AG10803 (cell line): ENCODE measurements around the gene CTNNA2.

Source experiments
- DNase-seq: peaks from one replicate; pipeline ENCODE4 v3.0.0; 2010; ENCODE audit warnings: low read depth
- H3K4me3 ChIP-seq: 2 replicates; pipeline ENCODE4 v1.5.1; 2011; ENCODE audit warnings: mild to moderate bottlenecking, low read length, control low read depth
- TF ChIP-seq, protein P1 (sequence below): conservative IDR thresholded peaks from 2 replicates; pipeline ENCODE4 v1.5.1; 2011; ENCODE audit warnings: mild to moderate bottlenecking, low read length, control low read depth, inconsistent platforms

CTNNA2 gene

DNA sequence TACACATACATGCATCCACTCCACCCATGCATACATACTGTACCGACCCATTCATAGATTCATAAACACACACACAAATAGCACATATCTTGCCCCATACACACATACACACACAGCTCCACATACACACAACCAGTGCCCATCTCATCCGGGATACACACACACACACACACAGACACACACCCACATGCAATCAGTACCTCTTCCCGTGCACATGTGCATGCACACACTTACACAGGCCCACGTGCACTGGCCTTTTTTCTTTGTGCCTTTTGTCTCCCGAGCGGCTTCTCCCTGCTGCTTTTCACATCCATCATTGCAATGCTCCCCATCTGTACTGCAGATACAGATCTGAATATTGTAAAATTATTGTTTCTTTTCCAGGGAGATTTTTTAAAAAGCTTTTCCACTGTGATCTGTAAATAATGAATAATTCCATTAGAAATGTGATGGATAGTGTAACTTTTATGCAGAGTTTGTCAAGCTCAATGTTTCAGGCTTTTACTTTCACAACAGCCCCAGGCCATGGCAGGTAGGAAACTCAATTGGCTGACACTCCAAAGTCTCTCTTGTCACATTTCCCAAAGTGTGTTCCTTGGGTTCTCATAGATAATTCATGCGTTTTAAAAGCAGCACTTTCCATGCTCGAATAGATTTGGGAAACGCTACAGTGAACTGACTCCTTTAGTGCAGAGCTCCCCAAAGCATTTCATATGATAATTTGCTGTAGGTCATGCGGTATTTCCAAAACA lies 393.5 kb downstream of the CTNNA2 start:
- DNase-seq: no peak
- TF ChIP-seq, protein P1, sequence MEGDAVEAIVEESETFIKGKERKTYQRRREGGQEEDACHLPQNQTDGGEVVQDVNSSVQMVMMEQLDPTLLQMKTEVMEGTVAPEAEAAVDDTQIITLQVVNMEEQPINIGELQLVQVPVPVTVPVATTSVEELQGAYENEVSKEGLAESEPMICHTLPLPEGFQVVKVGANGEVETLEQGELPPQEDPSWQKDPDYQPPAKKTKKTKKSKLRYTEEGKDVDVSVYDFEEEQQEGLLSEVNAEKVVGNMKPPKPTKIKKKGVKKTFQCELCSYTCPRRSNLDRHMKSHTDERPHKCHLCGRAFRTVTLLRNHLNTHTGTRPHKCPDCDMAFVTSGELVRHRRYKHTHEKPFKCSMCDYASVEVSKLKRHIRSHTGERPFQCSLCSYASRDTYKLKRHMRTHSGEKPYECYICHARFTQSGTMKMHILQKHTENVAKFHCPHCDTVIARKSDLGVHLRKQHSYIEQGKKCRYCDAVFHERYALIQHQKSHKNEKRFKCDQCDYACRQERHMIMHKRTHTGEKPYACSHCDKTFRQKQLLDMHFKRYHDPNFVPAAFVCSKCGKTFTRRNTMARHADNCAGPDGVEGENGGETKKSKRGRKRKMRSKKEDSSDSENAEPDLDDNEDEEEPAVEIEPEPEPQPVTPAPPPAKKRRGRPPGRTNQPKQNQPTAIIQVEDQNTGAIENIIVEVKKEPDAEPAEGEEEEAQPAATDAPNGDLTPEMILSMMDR: no peak
- no peak overlapping the region for H3K4me3 ChIP-seq

DNA sequence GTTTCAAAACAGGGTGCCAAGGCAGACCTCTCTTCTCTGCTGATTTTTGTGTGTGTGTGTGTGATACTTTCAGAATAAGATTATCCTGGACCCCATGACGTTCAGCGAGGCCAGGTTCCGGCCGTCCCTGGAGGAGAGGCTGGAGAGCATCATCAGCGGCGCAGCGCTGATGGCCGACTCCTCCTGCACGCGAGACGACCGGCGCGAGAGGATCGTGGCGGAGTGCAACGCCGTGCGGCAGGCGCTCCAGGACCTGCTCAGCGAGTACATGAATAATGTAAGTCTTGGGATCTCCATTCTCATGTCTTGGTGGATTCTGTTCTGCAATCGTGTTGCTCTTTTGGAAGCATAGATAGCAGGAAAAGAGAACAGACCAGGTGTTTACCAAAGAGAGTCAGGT lies 396.7 kb downstream of the CTNNA2 start:
- DNase-seq: no peak
- no peak overlapping the region for H3K4me3 ChIP-seq
- TF ChIP-seq, protein P1: no peak

DNA sequence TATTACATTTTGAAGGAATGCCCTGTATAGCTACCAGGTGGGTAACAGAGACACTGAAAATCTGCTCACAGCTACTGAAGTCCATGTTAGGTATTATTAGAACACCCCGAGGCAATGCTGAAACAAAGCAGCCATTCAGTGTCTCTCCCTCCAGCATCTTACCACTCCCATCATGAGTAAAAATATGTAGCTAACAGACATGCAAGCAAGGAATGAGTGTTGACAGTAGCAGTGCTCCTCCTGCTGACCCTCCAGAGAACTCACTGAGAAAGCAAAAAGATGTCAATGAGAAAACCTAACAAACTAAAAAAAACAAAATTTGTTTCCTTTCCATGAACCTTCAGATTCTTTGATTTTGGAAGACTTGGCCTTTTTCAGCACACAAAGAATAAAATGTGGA lies 397.8 kb downstream of the CTNNA2 start:
- TF ChIP-seq, protein P1: no peak
- DNase-seq: no peak
- no peak overlapping the region for H3K4me3 ChIP-seq

DNA sequence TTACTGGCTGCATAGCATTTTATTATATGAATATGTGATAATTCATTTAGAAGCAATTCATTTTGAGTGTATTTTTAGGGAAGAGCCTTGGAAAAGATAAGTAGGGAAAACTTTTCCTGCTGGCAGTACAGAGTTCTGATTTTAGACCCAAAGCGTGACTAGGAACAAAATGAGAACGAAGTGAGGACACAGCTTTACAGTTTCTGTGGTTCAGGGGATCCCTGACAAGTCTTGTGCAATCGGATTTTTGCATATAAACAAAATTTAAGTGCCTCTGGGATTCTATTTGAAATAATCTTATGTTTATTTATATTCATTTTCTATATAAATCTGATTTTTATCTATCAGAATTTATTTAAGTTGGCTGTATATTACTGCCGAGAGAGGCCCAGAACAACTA lies 402.6 kb downstream of the CTNNA2 start:
- TF ChIP-seq, protein P1: no peak
- no peak for DNase-seq
- no peak overlapping the region for H3K4me3 ChIP-seq

DNA sequence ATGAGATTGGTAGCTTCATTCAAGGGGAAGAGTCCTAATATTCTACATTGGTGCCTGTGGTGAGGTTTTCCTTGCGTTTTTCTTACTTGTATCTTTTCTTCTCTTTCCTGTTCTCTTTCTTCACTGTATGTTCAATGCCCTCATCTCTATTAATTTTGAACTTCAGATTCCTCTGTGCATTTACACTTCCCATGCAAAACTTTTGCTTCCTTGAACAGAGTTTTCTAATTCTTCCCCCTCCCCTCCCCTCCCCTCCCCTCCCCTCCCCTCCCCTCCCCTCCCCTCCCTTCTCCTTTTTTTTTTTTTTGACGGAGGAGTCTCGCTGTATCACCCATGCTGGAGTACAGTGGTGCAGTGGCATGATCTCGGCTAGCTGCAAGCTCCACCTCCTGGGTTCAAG lies 403.4 kb downstream of the CTNNA2 start:
- DNase-seq: no peak
- TF ChIP-seq, protein P1: no peak
- no peak overlapping the region for H3K4me3 ChIP-seq

DNA sequence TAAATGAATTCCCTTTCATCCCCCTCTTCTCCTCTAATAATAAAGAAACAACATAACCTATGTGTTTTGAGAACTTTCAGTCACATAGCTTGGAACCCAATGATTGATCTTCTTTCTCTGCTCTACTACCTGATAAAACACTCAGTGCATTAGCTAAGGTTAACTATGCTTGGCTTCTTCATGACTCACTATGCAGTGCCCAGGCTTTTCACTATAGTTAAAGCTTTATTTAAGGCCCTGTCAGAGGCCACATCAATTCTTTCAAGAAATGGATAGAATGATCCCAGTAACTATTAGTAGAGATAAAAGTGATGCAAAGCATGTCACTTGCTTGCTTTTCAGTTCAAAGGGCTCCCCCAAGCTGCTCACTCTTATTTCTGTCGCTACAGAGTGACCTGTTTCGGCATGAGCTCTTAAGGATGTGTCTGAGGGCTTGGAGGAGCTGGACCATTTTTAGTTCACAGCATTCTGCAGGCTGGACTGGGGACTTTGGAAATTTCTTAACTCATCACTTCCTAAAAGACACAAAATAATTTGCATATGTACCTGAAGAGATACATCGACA lies 407.7 kb downstream of the CTNNA2 start:
- H3K4me3 ChIP-seq: no peak overlapping the region
- DNase-seq: no peak
- TF ChIP-seq, protein P1: no peak

DNA sequence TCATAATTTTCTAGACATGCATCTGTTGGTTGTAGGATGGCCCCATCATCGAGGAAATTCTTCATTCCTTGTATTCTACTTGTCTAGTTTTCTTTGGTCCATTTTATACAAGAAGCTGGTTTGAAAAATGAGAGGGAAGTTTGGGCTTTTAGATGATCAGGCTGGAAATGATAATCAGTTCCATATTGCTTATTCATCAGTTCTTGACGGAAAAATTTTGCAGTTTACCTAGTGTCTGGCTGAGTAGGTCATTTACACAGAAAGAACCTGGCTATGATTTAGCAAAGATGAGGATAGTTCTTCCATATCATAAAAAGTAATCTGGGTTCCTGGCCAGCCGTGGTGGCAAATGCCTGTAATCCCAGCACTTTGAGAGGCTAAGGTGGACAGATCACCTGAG lies 416.8 kb downstream of the CTNNA2 start:
- TF ChIP-seq, protein P1: no peak
- DNase-seq: no peak
- no peak overlapping the region for H3K4me3 ChIP-seq
